T1000 (cell line): Measurements from ENCODE around the gene DUSP2.
"Not testable (repeated sequence)": the region's sequence is repeated elsewhere in the genome, so short reads cannot be mapped to it uniquely, and the experiment has no call there.

Experiments used
- DNase-seq: peaks from one replicate; lab custom pipeline; 2025; ENCODE audit warnings: mixed read lengths; lab: John Stamatoyannopoulos, UW

Gene DUSP2

DNA sequence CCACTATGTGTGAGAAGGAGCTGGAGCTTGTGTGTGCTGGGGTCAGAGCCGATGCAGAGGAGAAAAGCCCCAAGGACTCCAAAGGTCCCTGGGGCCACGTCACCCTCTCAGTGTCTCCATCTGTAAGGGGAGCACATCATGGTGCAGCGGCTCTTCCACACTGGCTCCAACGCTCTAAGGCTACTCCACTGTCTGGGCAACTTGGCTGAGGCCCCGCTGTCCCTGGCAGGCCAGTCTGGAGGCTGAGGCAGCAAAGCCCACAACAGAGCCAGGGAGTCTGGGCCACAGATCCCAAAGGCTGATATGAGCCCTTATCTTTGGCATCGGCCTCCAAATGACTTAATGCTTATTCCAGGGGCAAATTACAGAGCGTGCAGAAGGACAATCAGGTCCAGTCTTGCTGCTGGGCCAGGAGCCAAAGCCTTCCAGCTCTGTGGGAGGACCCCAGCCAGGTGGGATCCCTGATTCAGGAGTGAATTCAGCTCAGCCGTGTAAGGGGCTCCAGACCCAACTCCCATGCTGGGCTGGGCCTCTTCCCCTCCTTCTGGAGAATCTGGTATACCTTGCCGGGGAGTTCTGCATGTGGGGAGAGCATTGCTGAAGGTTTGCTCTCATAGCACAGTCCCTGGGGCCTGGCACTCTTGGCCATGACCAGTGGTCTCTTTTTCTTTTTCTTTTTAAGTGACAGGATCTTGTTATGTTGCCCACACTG is 1.8 kb upstream of the DUSP2 start:
- DNase-seq: no peak

DNA sequence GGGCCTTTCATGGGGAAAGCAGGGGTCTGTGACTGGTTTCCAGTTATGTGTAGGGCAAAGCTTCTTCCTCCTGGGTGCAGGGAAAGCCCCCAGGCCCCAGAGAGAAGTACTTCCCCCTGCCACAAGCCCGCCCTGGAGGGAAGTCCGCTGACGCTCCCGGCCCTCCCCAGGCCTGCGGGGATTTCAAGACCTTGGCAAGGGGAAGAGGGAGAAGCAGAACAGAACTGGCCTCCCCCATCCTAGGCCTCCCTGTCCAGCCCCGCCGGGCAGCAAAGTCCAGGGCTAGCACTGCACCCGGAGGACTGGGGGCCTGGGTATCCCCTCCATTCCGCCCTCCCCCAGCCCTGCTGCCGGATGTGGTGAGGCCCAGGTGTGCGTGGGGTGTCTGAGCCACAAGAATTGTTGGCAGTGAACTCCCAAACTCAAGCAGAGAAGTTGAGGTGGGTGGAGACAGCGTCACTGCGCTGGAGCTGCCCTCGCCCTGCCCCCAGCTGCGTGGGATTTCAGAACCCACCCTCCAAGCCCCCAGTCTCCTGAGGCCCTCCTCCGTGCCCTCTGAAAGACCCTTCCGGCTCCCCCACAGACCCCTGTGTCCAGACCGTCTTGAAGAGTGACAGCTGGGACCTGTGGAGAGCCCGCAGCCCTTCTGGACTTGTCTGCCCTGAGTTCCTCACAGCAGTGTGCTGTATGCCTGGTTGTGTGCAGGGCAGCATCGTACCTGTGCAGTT is 1.1 kb upstream of the DUSP2 start:
- DNase-seq: no peak

DNA sequence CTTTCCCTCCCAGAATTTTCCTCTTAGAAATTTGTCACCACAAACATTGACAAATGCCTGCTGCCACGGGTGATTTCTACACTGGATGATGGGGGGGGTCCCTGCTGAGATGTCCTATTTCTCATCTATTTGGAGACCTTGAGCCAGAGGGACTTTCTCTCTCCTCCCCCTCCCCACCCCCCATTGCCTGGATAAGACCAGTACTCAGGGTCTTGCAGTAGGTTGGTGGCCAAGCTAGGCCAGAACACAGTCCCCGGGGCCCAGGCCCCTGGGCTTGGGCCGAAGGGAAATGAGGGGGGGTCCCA is 560 bp upstream of the DUSP2 start:
- no peak for DNase-seq

DNA sequence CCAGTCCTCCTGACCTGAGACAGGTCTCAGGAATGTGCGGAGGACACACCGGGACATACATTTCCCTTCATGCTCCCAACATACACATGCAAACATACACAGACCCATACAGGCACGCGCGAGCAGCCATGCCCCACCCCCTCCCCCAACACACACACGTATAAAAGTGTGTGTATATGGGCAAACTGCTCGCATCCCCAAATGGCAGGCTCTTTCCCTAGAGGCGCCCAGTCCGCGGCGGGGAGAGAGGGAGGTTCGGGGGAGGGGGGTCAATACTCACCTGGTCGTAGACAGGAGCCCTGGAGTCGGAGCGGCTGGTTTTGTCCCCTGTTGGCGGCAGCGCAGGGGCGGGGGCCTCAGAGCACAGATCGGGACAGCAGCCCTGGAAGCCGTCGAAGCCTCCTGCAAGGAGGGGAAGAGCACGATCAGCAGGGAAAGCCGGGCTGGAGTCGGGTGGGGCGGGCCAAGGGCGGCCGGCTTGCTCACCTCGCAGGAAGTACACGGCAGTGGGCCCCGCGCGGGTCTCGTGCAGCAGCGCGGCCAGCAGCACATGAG is 682 bp downstream of the DUSP2 start:
- DNase-seq: no peak

DNA sequence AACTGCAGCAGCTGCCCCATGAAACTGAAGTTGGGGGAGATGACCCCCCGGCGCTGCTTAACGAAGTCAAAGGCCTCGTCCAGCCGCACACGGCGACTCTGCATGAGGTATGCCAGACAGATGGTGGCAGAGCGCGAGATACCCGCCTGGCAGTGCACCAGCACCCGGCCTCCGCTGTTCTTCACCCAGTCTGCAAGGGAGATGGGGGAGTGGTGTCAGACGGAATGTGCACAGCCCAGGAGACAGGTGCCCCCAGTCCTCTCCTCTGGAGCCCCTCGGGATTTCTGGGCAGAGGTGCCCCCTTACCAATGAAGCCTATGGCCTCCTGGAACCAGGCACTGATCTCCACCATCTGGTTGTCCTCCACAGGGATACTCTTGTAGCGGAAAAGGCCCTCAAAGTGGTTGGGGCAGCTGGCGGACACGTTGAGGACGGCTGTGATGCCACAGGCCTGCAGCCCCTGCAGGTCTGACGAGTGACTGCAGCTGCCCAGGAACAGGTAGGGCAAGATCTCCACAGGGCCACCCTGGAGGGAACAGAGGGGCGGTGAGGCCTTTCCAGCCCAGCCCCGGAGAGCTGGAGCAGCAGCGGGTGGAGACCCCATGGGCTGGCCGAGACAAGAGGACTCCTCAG is 1.3 kb downstream of the DUSP2 start:
- DNase-seq: no peak

DNA sequence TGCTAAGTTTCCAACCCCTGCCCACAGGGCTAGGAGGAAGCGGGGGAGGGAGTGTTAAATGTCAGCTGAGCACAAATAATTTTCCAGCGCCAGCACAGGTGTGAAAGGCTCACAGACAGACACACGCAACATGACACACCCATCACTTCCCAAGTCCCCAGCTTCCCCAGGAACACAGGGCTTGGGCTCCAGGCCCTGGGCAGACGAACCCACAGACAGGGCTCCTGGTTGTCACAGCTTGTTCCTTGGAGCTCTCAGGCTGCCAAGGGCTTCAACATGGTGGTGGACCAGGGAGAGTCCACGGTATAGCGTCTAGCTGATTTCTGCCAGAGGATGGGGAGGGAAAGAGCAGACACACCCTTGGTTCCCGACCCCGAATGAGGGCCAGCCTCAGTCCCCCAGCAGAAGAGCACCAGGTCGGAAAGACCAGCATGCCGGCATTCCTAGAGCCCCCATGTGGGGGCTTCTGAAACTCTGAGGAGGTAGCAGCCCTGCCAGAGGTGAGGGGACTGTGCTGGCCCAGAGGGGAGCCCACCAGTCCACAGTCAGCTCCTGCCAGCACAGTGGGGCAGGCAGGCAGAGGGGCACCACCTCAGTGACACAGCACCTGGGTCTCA is 1.9 kb downstream of the DUSP2 start:
- DNase-seq: no peak

DNA sequence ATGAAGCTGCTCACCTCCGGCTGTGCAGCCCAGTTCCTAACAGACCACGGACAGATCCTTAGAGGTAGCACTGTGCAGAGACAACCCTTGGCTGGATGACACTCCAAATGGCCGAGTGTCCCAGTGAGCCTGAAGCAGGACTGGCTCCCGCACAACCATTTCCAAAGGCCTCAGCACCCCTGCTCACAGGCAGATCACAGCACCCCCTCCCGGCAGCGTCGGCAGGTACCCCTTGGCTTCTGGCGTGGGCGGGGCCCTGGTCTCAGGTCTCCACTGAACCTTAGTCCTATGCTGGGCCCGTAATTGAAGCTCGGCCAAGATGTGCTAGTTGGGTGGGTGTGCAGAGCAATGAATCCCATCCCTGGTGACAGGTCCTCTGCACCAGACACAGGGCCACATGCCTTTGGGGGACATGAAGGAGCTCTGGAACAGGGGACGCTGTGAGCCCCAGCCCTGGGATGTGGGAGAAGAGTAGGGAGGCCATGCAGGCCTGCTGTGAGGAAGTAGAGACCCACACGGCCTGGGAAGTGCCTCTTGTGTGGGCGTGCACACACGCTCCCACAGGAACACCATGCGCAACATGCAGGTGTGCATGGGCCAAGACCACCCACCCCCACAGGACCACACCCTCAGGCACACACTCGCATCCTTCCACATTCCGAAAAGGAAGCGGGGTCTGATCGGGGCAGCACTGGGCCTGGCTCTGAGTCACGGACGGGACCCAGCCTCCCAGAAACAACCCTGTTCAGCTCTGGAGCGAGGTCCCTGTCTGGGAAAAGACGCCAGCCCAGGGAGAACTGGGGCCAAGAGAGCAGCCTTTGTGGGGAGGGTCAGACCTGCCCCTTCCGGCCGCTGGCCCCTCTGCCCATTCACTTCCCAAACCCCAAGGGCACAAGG is 2.8 kb downstream of the DUSP2 start:
- no peak for DNase-seq

DNA sequence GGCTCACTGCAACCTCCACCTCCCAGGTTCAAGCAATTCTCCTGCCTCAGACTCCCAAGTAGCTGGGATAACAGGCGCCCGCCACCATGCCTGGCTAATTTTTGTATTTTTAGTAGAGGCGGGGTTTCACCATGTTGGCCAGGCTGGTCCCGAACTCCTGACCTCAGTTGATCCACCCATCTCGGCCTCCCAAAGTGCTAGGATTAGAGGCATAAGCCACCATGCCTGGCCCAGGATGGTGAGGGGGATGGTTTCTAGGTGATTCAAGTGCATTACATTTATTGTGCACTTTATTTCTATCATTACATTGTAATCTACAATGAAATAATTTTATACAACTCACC is 3.6 kb downstream of the DUSP2 start:
- DNase-seq: not testable (repeated sequence)

DNA sequence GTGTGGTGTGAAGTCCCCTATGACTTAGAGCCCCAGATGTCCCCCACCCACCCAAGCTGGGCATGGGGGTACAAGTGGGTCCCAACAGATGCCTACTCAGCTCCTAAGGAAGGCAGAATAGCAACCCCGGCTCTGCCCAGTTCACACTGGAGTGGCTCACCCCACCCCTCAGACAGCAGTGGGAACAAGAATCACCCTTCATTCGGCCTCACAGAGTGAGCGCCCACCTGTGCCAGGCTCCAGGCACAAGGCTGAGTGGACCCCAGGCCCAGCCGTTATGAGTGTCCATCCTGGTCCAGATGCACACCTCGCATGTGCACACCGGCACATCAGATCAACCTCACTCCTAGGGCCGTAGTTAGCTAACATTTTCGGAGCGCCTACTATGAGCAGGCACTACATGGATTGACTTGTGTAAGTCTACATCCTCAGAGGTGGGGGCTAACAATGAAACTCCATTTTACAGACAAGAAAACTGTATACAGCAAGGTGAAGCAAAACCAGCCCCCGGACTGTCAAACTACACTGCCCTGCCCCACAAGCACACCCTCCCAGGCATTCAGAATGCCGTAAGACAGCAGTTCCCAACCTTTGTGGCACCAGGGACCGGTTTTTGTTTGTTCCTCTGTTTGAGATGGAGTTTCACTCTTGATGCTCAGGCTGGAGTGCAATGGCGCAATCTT is 4.2 kb downstream of the DUSP2 start:
- DNase-seq: no peak

DNA sequence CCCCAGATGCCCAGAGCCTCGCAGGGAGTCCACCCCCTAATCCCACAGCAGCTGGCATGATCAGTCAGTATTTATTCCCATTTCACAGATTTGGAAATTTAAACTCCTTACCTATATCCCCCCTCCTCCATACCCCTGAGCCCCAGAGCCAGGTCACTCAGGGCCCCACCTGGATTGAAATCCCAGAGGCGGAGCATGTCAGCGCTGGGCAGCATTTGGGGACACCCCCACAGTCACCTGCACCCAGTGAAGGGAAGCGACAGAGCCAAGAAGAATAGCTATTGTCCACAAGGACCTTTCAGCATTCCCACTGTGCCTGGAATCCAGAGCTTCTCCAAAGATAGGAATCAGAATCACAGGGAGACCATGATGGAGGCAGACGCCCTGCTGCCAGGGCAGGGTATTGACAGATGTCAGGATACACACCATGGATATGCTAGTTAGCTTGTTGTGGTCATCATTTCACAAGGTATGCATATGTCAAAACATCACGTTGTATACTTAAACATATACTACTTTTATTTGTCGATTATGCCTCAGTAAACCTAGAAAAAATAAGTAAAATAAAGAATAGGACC is 6.0 kb downstream of the DUSP2 start:
- no peak for DNase-seq

DNA sequence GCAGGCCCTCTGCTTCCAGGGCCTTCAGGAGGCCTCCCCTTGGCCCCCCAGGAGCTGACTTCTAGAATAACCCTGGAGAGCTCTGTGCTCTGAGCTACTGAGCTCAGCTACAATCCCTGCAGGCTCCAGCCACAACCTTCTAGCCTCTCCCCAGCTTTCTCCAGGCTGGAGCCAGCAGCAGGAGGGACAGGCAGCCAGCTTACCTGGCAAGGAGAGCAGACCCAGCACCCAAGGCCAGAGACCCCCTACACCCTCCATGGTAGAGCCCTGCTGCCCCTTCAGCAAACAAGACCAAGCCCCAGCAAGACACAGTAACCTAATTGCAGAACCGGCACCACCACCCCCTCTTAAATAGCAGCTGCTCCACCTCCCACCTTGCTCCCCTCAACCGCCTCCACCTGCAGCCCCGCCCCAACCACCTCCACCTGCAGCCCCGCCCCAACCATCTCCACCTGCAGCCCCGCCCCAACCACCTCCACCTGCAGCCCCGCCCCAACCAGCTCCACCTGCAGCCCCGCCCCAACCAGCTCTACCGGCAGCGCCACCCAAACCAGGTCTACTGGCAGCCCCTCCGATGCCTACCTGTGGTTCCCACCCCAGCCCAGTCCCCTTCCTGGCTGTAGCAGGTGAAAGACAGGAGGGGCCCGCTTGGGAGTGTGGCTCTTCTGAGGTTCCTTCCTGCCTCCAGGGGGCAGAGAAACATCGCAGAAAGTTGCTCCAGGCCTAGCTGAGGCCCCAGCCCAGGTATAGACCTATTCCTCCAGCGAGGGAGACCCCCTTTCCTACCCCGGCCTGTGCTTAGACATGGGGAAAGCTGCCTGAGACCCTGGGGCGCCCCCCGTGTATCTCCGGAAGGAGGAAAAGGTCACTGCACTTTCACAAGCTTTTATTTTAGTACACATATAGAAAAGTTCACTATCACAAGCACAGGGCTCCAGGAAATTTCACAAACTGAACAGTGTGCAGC is 6.8 kb downstream of the DUSP2 start, which contains the start of gene ASTL:
Gene ASTL (minus strand): TSS at position 324 of the 967 bp plus-strand sequence. CDS start 66 bp downstream, at position 258.
- DNase-seq: no peak

DNA sequence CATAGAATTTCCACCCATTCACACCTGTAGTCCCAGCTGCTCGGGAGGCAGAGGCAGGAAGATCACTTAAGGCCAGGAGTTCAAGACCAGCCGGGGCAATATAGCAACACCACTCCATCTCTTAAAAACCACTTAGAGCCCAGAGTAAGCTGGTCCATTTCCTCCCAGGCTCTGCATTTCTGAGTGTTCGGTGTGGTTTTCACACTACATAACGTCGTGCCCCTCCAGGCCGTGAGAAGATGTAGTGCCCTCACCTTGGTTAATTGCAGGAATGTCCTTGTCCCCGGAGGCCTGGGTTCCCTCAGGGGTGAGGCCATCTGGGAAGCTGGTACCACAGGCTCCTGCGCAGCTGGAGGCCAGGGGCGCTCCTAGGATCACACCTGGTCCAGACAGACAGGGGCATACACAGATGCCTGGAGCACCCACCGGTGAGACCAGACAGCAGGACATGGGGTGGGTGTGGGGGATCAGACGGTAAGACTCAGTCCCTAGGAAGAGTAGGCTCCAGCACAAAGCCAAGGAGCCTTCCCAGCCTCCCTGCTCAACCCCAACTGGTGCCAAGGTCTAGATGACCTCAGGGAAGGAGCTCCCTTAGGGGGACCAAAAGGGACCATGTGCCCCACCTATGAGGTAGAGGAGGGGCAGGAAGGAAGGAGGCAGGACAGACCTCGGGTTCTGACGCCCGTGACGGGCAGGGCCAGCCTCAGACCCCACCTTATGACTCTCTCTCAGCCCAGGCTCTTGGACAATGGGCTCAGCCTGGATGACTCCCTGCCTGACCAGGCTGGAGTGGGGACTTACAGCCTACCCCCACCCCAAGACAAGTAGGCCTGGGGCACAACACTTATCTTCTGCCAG is 7.7 kb downstream of the DUSP2 start:
- no peak for DNase-seq

DNA sequence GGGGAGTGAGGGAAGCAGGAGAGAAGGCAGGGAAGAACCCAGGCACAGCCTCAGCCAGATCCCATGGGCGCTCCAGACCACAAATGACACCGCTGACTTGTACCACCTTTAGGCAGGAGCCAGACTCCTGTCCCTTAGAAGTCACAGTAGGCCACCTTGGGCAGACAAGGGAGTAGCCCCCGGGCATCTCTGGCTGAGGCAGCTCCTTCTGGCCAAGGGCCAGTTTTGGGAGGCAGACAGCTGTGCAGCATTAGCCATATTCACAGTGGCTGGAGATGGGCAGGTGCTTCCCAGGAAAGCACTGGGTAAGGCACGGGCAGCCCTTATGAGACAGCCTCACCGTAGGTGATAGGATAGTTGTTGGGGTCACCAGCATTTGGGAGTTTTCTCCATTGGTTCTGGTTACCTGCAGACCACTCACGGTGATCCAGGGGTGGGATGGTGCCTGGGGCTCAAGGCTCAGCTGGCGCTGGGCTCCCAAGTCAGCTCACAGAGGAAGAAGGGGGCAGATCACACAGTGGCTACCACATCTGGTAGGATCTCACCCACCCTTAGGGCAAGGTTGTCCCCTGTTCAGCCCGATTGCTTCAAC is 9.0 kb downstream of the DUSP2 start:
- DNase-seq: no peak

DNA sequence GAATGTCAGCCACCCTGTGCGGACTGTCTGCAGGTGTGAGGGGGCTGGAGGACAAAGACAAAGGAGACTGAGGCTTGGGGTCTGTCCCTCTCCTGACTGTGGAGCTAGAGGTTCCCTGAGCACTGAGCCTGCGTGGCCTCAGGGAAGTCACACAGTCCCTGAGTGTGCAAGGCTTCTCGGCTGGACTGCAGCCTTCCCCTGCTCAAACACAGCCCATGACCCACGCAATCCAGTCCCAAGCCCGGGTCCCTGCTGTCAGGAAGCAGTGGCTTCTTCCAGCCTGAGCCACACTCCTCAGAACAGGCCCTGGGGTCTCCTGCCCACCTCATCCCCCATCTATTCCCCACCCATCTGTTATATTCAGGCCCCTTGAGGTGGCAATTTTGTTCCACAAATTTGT is 9.6 kb downstream of the DUSP2 start:
- DNase-seq: no peak

DNA sequence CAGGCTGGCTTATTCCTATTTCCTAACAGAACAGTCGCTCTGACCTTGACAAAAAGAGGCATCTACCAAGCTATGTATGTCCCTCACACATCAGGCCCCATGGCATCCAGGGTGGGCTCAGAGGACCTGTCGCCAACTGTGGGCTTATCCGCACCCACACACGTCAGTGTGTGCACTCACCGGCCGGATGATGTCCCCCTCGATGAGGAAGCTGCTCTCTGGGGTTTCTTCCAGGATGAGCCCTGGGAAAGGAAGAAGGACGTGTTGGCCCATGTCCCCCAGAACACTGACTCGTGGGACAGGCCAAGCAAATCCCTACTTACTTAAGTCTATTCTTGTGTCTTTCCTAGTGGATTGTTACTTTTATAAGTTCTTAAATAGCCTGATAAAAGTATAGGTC is 10.1 kb downstream of the DUSP2 start:
- DNase-seq: no peak

DNA sequence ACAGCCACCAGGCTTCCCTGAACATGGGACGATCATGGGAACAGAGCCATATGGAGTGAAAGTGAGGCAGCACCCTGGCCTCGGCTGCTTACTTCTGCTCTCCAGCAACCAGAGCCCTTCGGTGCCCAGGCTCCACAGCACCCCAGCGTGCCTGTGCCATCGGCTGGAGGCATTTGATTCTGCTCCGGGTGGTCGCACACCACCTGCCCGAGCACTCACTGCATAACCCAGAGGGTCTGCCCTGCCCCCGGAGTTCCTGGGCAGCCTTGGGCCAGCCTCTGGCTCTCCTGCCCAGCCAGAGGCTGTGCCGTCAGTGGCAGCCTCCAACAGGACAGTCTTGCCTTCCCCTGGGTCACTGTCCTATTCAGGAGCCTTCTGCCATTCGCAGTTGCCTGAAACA is 10.8 kb downstream of the DUSP2 start:
- no peak for DNase-seq

DNA sequence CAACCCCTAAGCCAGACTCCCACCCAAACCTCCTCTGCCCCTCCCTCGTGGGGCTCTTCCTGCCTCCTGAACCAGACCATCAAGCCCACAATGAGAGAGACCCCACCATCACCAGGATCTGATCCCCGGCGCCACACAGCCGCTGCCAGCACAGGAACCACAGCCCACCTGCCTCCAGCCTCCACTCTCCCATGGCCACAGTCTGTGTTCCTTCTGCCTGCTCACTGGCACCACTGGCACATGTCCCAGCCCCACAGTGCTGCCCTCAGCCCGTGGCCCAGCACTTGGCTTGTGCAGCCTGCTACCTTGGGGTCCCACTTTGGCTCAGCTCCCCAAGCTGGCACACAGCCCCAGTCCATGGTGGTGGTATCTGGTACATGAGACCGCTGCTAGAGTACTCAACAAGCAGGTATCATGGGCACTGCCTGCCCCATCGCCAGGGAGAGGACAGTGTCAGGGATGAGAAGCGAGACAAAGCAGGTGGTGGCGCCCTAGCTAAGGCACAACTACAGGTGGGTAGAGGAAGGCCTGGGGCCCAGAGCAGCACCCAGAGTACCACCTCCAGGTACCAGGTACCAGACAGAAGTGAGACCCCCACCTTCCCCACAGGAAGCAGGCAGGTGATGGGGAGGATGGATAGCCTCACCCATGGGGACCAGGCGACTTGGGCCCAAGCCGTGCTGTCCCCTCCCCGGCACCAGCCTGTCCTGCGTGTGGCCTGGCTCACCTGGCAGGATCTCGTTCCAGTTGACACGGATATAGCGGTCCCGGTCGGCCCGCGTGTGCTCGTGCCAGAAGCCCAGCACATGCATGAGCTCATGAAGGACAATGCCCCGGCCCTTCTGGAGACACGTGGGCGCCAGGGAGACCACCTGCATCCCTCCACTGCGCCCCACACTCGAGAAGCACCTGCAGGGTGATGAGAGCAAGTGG is 13.2 kb downstream of the DUSP2 start:
- DNase-seq: no peak
